ENCODE results near the gene JAK1. TPM values are rescaled to one million over a fixed set of nuclear protein-coding genes. Genes with fewer than 3 reads are reported as not detected.

Gene JAK1
- total and polyA plus RNA-seq, 5 donors = 33.1 to 106 (median 87.0) TPM

- DNase-seq (no peak), ATAC-seq (no peak)
- intact Hi-C loops (cut with DNase I) = no loop called here
- H3K27ac ChIP-seq (ENCODE audit: low read length) = no peak overlapping the region
- H3K4me3 ChIP-seq (ENCODE audit: low read length) = no peak overlapping the region
- 93% methylated on average over 2 of the region's 2 CpGs for WGBS
- peaks cover 15% of the 10 kb centered on the region for H3K4me1 ChIP-seq (ENCODE audit: control insufficient read depth, insufficient read depth, low read length)
- no peaks in the 10 kb centered on the region for H3K27me3 ChIP-seq (ENCODE audit: control insufficient read depth, insufficient read depth)
- H3K9me3 ChIP-seq (ENCODE audit: control insufficient read depth, low read length) = no peaks in the 10 kb centered on the region
Measured at GRCh38 chr1:64901663-64902062, 64.7 kb downstream of the JAK1 start.

GRCh38 chr1:64900916-64901315 is 65.4 kb downstream of the JAK1 start:
- Histone ChIP-seq H3K27me3 (ENCODE audit: control insufficient read depth, insufficient read depth) (no peaks in the 10 kb centered on the region), H3K9me3 (ENCODE audit: control insufficient read depth, low read length) (no peaks in the 10 kb centered on the region), H3K27ac (ENCODE audit: low read length) (no peak overlapping the region), H3K4me1 (ENCODE audit: control insufficient read depth, insufficient read depth, low read length) (peaks cover 15% of the 10 kb centered on the region), H3K4me3 (ENCODE audit: low read length) (no peak overlapping the region)
- WGBS = 94% methylated on average over 2 of the region's 2 CpGs
- DNase-seq = no peak
- no peak for ATAC-seq
- intact Hi-C loops (cut with DNase I) = no loop called here

GRCh38 chr1:64898107-64898861 is 68.1 kb downstream of the JAK1 start:
- peak; percentile 81 to 89 (median 89) for DNase-seq
- 4% methylated on average over 4 of the region's 4 CpGs for WGBS

GRCh38 chr1:64896551-64896950 is 69.8 kb downstream of the JAK1 start:
- Histone ChIP-seq H3K27me3 (ENCODE audit: control insufficient read depth, insufficient read depth) (no peaks in the 10 kb centered on the region), H3K4me3 (ENCODE audit: low read length) (no peak overlapping the region), H3K27ac (ENCODE audit: low read length) (peak overlapping the region; percentile 17), H3K4me1 (ENCODE audit: control insufficient read depth, insufficient read depth, low read length) (peaks cover 27% of the 10 kb centered on the region), H3K9me3 (ENCODE audit: control insufficient read depth, low read length) (no peaks in the 10 kb centered on the region)
- intact Hi-C loops (cut with DNase I) = loop anchor here in 1 of 4 donors (10.0 kb wide), 1 partner anchor 68 kb away; the partner anchor contains the start of gene JAK1
- ATAC-seq (no peak), DNase-seq (no peak)
- 78% methylated on average over 8 of the region's 8 CpGs for WGBS

More at GRCh38 chr1:64898107-64898861, 68.1 kb downstream of the JAK1 start:
- no peak overlapping the region for H3K4me3 ChIP-seq (ENCODE audit: low read length)
- no peaks in the 10 kb centered on the region for H3K27me3 ChIP-seq (ENCODE audit: control insufficient read depth, insufficient read depth)
- peak; percentile 98 to 99 for ATAC-seq
- H3K4me1 ChIP-seq (ENCODE audit: control insufficient read depth, insufficient read depth, low read length) = peaks cover 18% of the 10 kb centered on the region
- H3K27ac ChIP-seq (ENCODE audit: low read length) = peak overlapping the region; percentile 87
- no peaks in the 10 kb centered on the region for H3K9me3 ChIP-seq (ENCODE audit: control insufficient read depth, low read length)
- intact Hi-C loops (cut with DNase I) = loop anchor here in 1 of 4 donors (10.0 kb wide), 1 partner anchor 67 kb away; the partner anchor contains the start of gene JAK1

GRCh38 chr1:64895500-64895899 is 70.8 kb downstream of the JAK1 start:
- Histone ChIP-seq H3K27ac (ENCODE audit: low read length) (no peak overlapping the region), H3K9me3 (ENCODE audit: control insufficient read depth, low read length) (no peaks in the 10 kb centered on the region), H3K4me3 (ENCODE audit: low read length) (no peak overlapping the region), H3K4me1 (ENCODE audit: control insufficient read depth, insufficient read depth, low read length) (peaks cover 29% of the 10 kb centered on the region), H3K27me3 (ENCODE audit: control insufficient read depth, insufficient read depth) (no peaks in the 10 kb centered on the region)
- ATAC-seq = no peak
- no peak for DNase-seq
- WGBS = 91% methylated on average over 2 of the region's 2 CpGs
- intact Hi-C loops (cut with DNase I) = loop anchor here in 1 of 4 donors (10.0 kb wide), 1 partner anchor 69 kb away; the partner anchor contains the start of gene JAK1

- no peaks in the 10 kb centered on the region for H3K27me3 ChIP-seq (ENCODE audit: control insufficient read depth, insufficient read depth)
- WGBS = 91% methylated on average over 16 of the region's 16 CpGs
- DNase-seq = no peak
- peaks cover 29% of the 10 kb centered on the region for H3K4me1 ChIP-seq (ENCODE audit: control insufficient read depth, insufficient read depth, low read length)
- H3K27ac ChIP-seq (ENCODE audit: low read length) = no peak overlapping the region
- intact Hi-C loops (cut with DNase I) = loop anchor here in 1 of 4 donors (10.0 kb wide), 1 partner anchor 70 kb away; the partner anchor contains the start of gene JAK1
- no peaks in the 10 kb centered on the region for H3K9me3 ChIP-seq (ENCODE audit: control insufficient read depth, low read length)
- no peak overlapping the region for H3K4me3 ChIP-seq (ENCODE audit: low read length)
- no peak for ATAC-seq
Measured at GRCh38 chr1:64894438-64895196, 71.7 kb downstream of the JAK1 start.

GRCh38 chr1:64893921-64894320 is 72.4 kb downstream of the JAK1 start:
- Histone ChIP-seq H3K4me3 (ENCODE audit: low read length) (no peak overlapping the region), H3K27me3 (ENCODE audit: control insufficient read depth, insufficient read depth) (no peaks in the 10 kb centered on the region), H3K4me1 (ENCODE audit: control insufficient read depth, insufficient read depth, low read length) (peaks cover 29% of the 10 kb centered on the region), H3K27ac (ENCODE audit: low read length) (no peak overlapping the region), H3K9me3 (ENCODE audit: control insufficient read depth, low read length) (no peaks in the 10 kb centered on the region)
- ATAC-seq (no peak), DNase-seq (no peak)
- WGBS = 98% methylated on average over 4 of the region's 4 CpGs
- intact Hi-C loops (cut with DNase I) = loop anchor here in 1 of 4 donors (10.0 kb wide), 1 partner anchor 71 kb away; the partner anchor contains the start of gene JAK1

- WGBS = 60% methylated on average over 5 of the region's 5 CpGs
- peak overlapping the region; percentile 40 for H3K27ac ChIP-seq (ENCODE audit: low read length)
- peak; percentile 15 to 44 for ATAC-seq
Measured at GRCh38 chr1:64892576-64893573, 73.5 kb downstream of the JAK1 start.

GRCh38 chr1:64891448-64891825 is 74.9 kb downstream of the JAK1 start:
- Histone ChIP-seq H3K4me3 (ENCODE audit: low read length) (no peak overlapping the region), H3K27me3 (ENCODE audit: control insufficient read depth, insufficient read depth) (no peaks in the 10 kb centered on the region), H3K4me1 (ENCODE audit: control insufficient read depth, insufficient read depth, low read length) (peaks cover 24% of the 10 kb centered on the region), H3K9me3 (ENCODE audit: control insufficient read depth, low read length) (no peaks in the 10 kb centered on the region), H3K27ac (ENCODE audit: low read length) (peak overlapping the region; percentile 39)
- intact Hi-C loops (cut with DNase I) = loop anchor here in 1 of 4 donors (10.0 kb wide), 1 partner anchor 73 kb away; the partner anchor contains the start of gene JAK1
- ATAC-seq = peak; percentile 53 to 60
- 19% methylated on average over 3 of the region's 3 CpGs for WGBS
- no peak for DNase-seq

More at GRCh38 chr1:64892576-64893573, 73.5 kb downstream of the JAK1 start:
- H3K27me3 ChIP-seq (ENCODE audit: control insufficient read depth, insufficient read depth) = no peaks in the 10 kb centered on the region
- no peak for DNase-seq
- H3K4me3 ChIP-seq (ENCODE audit: low read length) = no peak overlapping the region
- H3K9me3 ChIP-seq (ENCODE audit: control insufficient read depth, low read length) = no peaks in the 10 kb centered on the region
- intact Hi-C loops (cut with DNase I) = loop anchor here in 1 of 4 donors (10.0 kb wide), 1 partner anchor 72 kb away; the partner anchor contains the start of gene JAK1
- H3K4me1 ChIP-seq (ENCODE audit: control insufficient read depth, insufficient read depth, low read length) = peaks cover 25% of the 10 kb centered on the region

All from right cardiac atrium (tissue), 5 donors.